WTC11 (cell line): ENCODE results near the gene MAPK12. TPM values are rescaled to one million over a fixed set of nuclear protein-coding genes. Genes with fewer than 3 reads are reported as not detected.

Source experiments
- ATAC-seq: fragments of 200-7000 bp; cut with Tn5 transposase; 2 replicates; pipeline ENCODE4 v1.10.0; 2021; ENCODE audit warnings: mild to moderate bottlenecking, moderate library complexity
- CTCF ChIA-PET: fragments of 300-600 bp; sonication (Branson Sonifier 250); formaldehyde crosslinking; loops from one replicate; lab custom pipeline; 2021; ENCODE audit warnings: antibody characterized with exemption; lab: Charles Lee
- POLR2A ChIA-PET: fragments of 350-600 bp; sonication (Branson Sonifier 250); formaldehyde crosslinking; loops from one replicate; lab custom pipeline; 2021; ENCODE audit warnings: antibody characterized with exemption; lab: Charles Lee
- DNase-seq: peaks from one replicate; pipeline ENCODE4 v3.0.0; 2021; ENCODE audit warnings: low spot score
- H3K27ac Mint-ChIP-seq: 2 replicates; pipeline ENCODE4 v1.8.0; 2021; ENCODE audit warnings: mixed read lengths
- H3K27me3 Mint-ChIP-seq: 2 replicates; pipeline ENCODE4 v1.8.0; 2021; ENCODE audit warnings: low read depth, mild to moderate bottlenecking, moderate library complexity, mixed read lengths
- H3K36me3 Mint-ChIP-seq: 2 replicates; pipeline ENCODE4 v1.8.0; 2021; ENCODE audit warnings: mixed read lengths
- H3K4me1 Mint-ChIP-seq: 2 replicates; pipeline ENCODE4 v1.8.0; 2022; ENCODE audit warnings: mixed read lengths
- H3K4me3 Mint-ChIP-seq: 2 replicates; pipeline ENCODE4 v1.8.0; 2021; ENCODE audit warnings: mild to moderate bottlenecking, moderate library complexity, mixed read lengths
- H3K9me3 Mint-ChIP-seq: 2 replicates; pipeline ENCODE4 v1.8.0; 2021; ENCODE audit warnings: mixed read lengths
- E2F1 ChIP-seq: sonication (generic); formaldehyde crosslinking; IDR thresholded peaks from 2 replicates; pipeline ENCODE4 v1.8.0; 2022; ENCODE audit warnings: mild to moderate bottlenecking, missing genetic modification reagents
- ELF4 ChIP-seq: sonication (generic); formaldehyde crosslinking; IDR thresholded peaks from 2 replicates; pipeline ENCODE4 v1.8.1; 2022; ENCODE audit warnings: low read depth, mild to moderate bottlenecking, moderate library complexity, missing genetic modification reagents
- FOXJ3 ChIP-seq: sonication (generic); formaldehyde crosslinking; IDR thresholded peaks from 2 replicates; pipeline ENCODE4 v1.9.0; 2021; ENCODE audit warnings: missing genetic modification reagents, mild to moderate bottlenecking, borderline replicate concordance
- FOXP1 ChIP-seq: sonication (generic); formaldehyde crosslinking; IDR thresholded peaks from 2 replicates; pipeline ENCODE4 v1.8.0; 2022; ENCODE audit warnings: missing genetic modification reagents, mild to moderate bottlenecking, moderate library complexity, borderline replicate concordance
- GRHL2 ChIP-seq: fragments of 250-450 bp; sonication (Bioruptor Pico); IDR thresholded peaks from 2 replicates; pipeline ENCODE4 v1.8.0; 2022; ENCODE audit warnings: mild to moderate bottlenecking, moderate library complexity; ENCODE audit not compliant: insufficient replicate concordance, severe bottlenecking
- KAT7 ChIP-seq: sonication (generic); formaldehyde crosslinking; IDR thresholded peaks from 2 replicates; pipeline ENCODE4 v1.8.1; 2023; ENCODE audit warnings: missing genetic modification reagents, mild to moderate bottlenecking, borderline replicate concordance
- NFE2L1 ChIP-seq: sonication (generic); formaldehyde crosslinking; IDR thresholded peaks from 2 replicates; pipeline ENCODE4 v1.8.1; 2023; ENCODE audit warnings: missing genetic modification reagents
- NFYB ChIP-seq: sonication (generic); formaldehyde crosslinking; conservative IDR thresholded peaks from 2 replicates; pipeline ENCODE4 v1.8.0; 2022; ENCODE audit warnings: low read depth, missing genetic modification reagents
- OVOL2 ChIP-seq: fragments of 250-450 bp; sonication (Bioruptor Pico); IDR thresholded peaks from 2 replicates; pipeline ENCODE4 v1.9.0; 2021; ENCODE audit warnings: mild to moderate bottlenecking, borderline replicate concordance
- PREB ChIP-seq: sonication (generic); formaldehyde crosslinking; IDR thresholded peaks from 2 replicates; pipeline ENCODE4 v1.8.1; 2022; ENCODE audit warnings: mild to moderate bottlenecking, missing genetic modification reagents, moderate library complexity, borderline replicate concordance
- RORB ChIP-seq: fragments of 250-450 bp; sonication (Bioruptor Pico); IDR thresholded peaks from 2 replicates; pipeline ENCODE4 v1.9.0; 2021; ENCODE audit warnings: mild to moderate bottlenecking
- TCF7 ChIP-seq: sonication (generic); formaldehyde crosslinking; IDR thresholded peaks from 2 replicates; pipeline ENCODE4 v1.8.0; 2022; ENCODE audit warnings: mild to moderate bottlenecking, low read depth, missing genetic modification reagents, moderate library complexity
- TEAD4 ChIP-seq: sonication (generic); formaldehyde crosslinking; IDR thresholded peaks from 2 replicates; pipeline ENCODE4 v1.8.0; 2022; ENCODE audit warnings: mild to moderate bottlenecking, missing genetic modification reagents
- TP53 ChIP-seq: sonication (generic); formaldehyde crosslinking; IDR thresholded peaks from 2 replicates; pipeline ENCODE4 v1.8.1; 2023; ENCODE audit warnings: mild to moderate bottlenecking, missing genetic modification reagents
- ZNF425 ChIP-seq: fragments of 250-450 bp; sonication (Bioruptor Pico); conservative IDR thresholded peaks from 2 replicates; pipeline ENCODE4 v1.9.0; 2021; ENCODE audit warnings: mild to moderate bottlenecking
- ZNF532 ChIP-seq: fragments of 250-450 bp; sonication (Bioruptor Pico); IDR thresholded peaks from 2 replicates; pipeline ENCODE4 v1.9.0; 2021; ENCODE audit warnings: mild to moderate bottlenecking, borderline replicate concordance
- ZNF671 ChIP-seq: fragments of 250-450 bp; sonication (Bioruptor Pico); IDR thresholded peaks from 2 replicates; pipeline ENCODE4 v1.8.0; 2021; ENCODE audit warnings: mild to moderate bottlenecking
- ZSCAN18 ChIP-seq: fragments of 250-450 bp; sonication (Bioruptor Pico); IDR thresholded peaks from 2 replicates; pipeline ENCODE4 v2.1.2; 2022; ENCODE audit warnings: mild to moderate bottlenecking, moderate library complexity
- total RNA-seq: library from RNA; stranded (reverse); gene quantifications from 3 replicates; pipeline ENCODE4 v1.2.3, GENCODE V29; 2021

The MAPK12 gene
- total RNA-seq, 1 experiment from 2014 or later, result 31.0 TPM

GRCh38 chr22:50298937-50299784 lies 37.7 kb upstream of the MAPK12 start (continued):
- no peak for TF ChIP-seq ZNF425 (CRISPR knock-in tag)
- TF ChIP-seq FOXJ3 (CRISPR knock-in tag), result no peak
- TF ChIP-seq ZSCAN18 (CRISPR knock-in tag), result no peak
- no peak for TF ChIP-seq TCF7 (CRISPR knock-in tag)
- TF ChIP-seq, all 79 proteins: peak for 0

- no peak overlapping the region for H3K27ac Mint-ChIP-seq
Measured at GRCh38 chr22:50298266-50298637, 36.8 kb upstream of the MAPK12 start.

GRCh38 chr22:50297510-50298265 lies 36.2 kb upstream of the MAPK12 start:
- Mint-ChIP-seq H3K36me3 (no peaks in the 10 kb centered on the region), H3K27ac (peak overlapping the region; percentile 78), H3K9me3 (no peaks in the 10 kb centered on the region), H3K27me3 (no peaks in the 10 kb centered on the region), H3K4me1 (peaks cover 29% of the 10 kb centered on the region), H3K4me3 (no peak overlapping the region)
- ChIA-PET CTCF (interaction anchor here (1.6 kb wide), 1 partner anchor 30 kb away, joined by 5 read pairs; no protein-coding TSS in a partner anchor), POLR2A (no interaction called here)
- ATAC-seq (no peak), DNase-seq (no peak)
- no peak for TF ChIP-seq FOXP1
- no peak for TF ChIP-seq GRHL2
- no peak for TF ChIP-seq ELF4
- TF ChIP-seq ZNF671 (CRISPR knock-in tag), result no peak
- TF ChIP-seq PREB (CRISPR knock-in tag), result no peak
- TF ChIP-seq ZNF532 (CRISPR knock-in tag), result no peak
- TF ChIP-seq RORB (CRISPR knock-in tag), result no peak
- no peak for TF ChIP-seq TCF7 (CRISPR knock-in tag)
- TF ChIP-seq TEAD4, result no peak
- TF ChIP-seq TP53 (CRISPR knock-in tag), result no peak
- no peak for TF ChIP-seq E2F1 (CRISPR knock-in tag)
- no peak for TF ChIP-seq NFYB (CRISPR knock-in tag)
- no peak for TF ChIP-seq OVOL2

More at GRCh38 chr22:50298266-50298637, 36.8 kb upstream of the MAPK12 start:
- DNase-seq, result no peak
- Mint-ChIP-seq H3K27me3 (no peaks in the 10 kb centered on the region), H3K9me3 (no peaks in the 10 kb centered on the region), H3K4me3 (no peak overlapping the region), H3K36me3 (no peaks in the 10 kb centered on the region), H3K4me1 (peaks cover 26% of the 10 kb centered on the region)
- ATAC-seq, result no peak
- ChIA-PET CTCF (interaction anchor here (1.1 to 1.4 kb wide), 2 partner anchors 44 to 61 kb away, joined by 3 to 4 read pairs; no protein-coding TSS in a partner anchor), POLR2A (interaction anchor here (0.9 kb wide), 1 partner anchor 44 kb away, joined by 3 read pairs; no protein-coding TSS in a partner anchor)
- no peak for TF ChIP-seq KAT7 (CRISPR knock-in tag)
- no peak for TF ChIP-seq NFE2L1 (CRISPR knock-in tag)
- no peak for TF ChIP-seq TEAD4
